HTR-8/SVneo (cell line): Measurements from ENCODE around the gene PBX4.
A peak's percentile ranks its signal among the peaks of the same experiment; 100 is the strongest.

ENCODE experiments used
- DNase-seq: peaks from one replicate; pipeline ENCODE4 v3.0.0; 2011; ENCODE audit warnings: low spot score, mixed read lengths; ENCODE audit not compliant: insufficient read length
- FAIRE-seq: peaks from 2 replicates; lab custom pipeline; 2011; peaks lifted over from hg19 to GRCh38; lab: Jason Lieb, UNC

PBX4 gene

DNA sequence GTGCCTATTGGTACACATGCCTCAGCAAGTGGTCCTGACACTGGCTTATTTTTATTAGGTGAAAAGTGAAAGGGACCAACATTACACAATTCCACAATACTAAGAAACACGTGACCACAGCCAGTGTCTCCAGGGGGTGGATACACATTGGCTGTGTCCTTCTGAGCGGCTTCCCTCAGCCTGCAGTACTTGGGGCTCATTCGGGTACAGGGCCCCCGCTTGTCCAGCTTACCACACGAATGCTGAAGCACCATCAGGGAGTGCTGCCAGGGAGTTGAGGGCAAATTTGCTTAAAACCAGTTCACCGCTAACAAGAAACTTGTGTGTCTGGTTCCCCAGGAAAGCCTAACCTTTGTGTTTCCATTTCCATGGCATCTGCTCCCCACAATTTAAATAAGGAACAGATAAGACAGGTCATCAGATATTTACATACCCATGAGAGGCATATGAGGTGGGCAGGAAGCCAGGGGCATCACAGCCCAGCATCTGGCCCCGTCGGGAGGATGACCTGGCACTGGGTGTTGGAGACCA, 23.3 kb downstream of the PBX4 start:
- no peak for DNase-seq
- no peak for FAIRE-seq

- no peak for DNase-seq
Measured at GRCh38 chr19:19594381-19594780, 24.1 kb downstream of the PBX4 start.

GRCh38 chr19:19592690-19593089, 25.8 kb downstream of the PBX4 start:
- DNase-seq (no peak), FAIRE-seq (no peak)

More at GRCh38 chr19:19594381-19594780, 24.1 kb downstream of the PBX4 start:
- FAIRE-seq, result no peak

GRCh38 chr19:19591133-19591825, 27.2 kb downstream of the PBX4 start:
- DNase-seq, result peak; percentile 94
- FAIRE-seq, result peak; percentile 55

GRCh38 chr19:19588546-19588945, 29.9 kb downstream of the PBX4 start:
- FAIRE-seq (no peak), DNase-seq (no peak)

- FAIRE-seq (no peak), DNase-seq (no peak)
Measured at GRCh38 chr19:19587771-19588170, 30.7 kb downstream of the PBX4 start.

DNA sequence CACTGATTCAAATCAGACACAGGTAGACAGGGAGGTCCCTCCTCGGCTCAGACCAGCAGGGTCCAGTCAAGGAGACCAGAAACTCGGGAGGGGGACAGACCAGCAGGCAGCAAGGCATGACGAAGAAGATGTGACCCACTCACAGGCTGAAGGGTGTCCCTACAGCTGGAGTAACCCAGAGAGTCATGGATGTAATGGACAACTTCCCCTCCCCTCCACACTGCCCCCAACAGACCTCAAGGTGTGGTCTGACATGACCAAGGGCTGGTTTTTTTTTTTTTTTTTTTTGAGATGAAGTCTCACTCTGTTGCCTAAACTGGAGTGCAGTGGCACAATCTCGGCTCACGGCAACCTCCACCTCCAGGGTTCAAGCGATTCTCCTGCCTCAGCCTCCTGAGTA, 34.1 kb downstream of the PBX4 start:
- DNase-seq, result no peak
- FAIRE-seq, result no peak

- DNase-seq (no peak), FAIRE-seq (no peak)
Measured at GRCh38 chr19:19582471-19582870, 36.0 kb downstream of the PBX4 start.

DNA sequence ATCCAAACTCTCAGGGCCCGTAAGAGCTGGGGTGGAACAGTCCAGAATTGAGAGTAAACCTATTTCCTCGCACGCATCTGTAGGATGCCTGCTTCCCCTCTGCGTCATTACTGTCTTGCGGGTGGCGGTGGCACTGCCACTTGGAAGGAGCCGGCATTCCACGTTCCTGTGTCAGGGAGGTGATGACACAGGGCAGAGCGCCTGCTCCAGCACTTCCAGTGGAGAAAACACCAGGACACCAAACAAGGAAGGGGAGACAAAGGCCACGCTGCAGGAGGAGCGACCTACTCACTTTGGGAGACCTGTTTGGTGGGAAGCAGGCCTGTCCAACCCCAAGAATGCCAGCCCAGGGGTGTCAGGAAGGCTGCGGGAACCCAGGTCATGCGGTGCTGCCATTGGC, 37.1 kb downstream of the PBX4 start:
- FAIRE-seq (no peak), DNase-seq (no peak)

GRCh38 chr19:19580418-19580817, 38.1 kb downstream of the PBX4 start:
- no peak for FAIRE-seq

GRCh38 chr19:19579533-19580361, 38.7 kb downstream of the PBX4 start:
- DNase-seq (no peak), FAIRE-seq (no peak)

More at GRCh38 chr19:19580418-19580817, 38.1 kb downstream of the PBX4 start:
- no peak for DNase-seq

GRCh38 chr19:19578252-19578651, 40.2 kb downstream of the PBX4 start:
- FAIRE-seq (no peak), DNase-seq (no peak)

DNA sequence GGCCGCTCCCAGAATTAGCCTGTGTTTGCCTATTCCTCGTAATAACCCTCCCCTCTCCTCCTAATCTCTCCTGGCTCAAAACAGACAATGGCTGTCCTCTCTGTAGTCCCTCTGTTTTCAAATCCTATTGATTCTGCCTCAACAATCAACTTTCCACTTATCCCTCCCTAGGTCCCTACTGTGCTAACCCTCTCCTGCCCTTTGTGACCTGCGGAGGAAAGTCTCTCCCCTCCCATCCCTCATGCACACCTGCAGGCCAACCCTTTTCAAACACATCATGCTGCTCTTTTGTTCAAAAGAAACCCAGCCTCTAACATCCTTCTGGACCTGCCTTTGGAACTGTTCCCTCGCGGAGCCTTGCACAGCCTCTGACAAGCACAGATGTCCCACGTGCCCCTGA, 43.1 kb downstream of the PBX4 start:
- no peak for DNase-seq

GRCh38 chr19:19571071-19571786, 47.3 kb downstream of the PBX4 start:
- no peak for DNase-seq
- FAIRE-seq, result no peak

More for the DNA sequence above, 43.1 kb downstream of the PBX4 start:
- FAIRE-seq, result no peak

DNA sequence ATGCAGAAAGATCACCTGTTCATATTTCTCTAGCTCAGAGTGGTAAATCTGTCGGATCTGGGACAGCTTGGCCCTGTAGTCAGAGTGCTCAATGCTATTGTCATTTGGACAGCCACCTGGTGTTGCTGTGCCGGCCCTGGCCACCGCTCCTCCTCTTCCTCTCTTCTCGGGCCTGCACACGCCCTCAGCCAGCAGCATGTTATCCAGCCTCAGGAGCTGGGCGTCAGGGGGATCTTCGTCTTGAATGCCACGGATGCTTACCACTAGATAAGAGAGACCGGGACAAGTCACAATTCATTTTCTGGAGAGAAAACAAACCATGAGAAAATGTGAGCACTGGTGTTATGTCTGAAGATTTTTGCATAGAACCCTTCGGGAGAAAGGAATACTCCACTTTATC, 47.9 kb downstream of the PBX4 start:
- DNase-seq, result no peak
- no peak for FAIRE-seq

DNA sequence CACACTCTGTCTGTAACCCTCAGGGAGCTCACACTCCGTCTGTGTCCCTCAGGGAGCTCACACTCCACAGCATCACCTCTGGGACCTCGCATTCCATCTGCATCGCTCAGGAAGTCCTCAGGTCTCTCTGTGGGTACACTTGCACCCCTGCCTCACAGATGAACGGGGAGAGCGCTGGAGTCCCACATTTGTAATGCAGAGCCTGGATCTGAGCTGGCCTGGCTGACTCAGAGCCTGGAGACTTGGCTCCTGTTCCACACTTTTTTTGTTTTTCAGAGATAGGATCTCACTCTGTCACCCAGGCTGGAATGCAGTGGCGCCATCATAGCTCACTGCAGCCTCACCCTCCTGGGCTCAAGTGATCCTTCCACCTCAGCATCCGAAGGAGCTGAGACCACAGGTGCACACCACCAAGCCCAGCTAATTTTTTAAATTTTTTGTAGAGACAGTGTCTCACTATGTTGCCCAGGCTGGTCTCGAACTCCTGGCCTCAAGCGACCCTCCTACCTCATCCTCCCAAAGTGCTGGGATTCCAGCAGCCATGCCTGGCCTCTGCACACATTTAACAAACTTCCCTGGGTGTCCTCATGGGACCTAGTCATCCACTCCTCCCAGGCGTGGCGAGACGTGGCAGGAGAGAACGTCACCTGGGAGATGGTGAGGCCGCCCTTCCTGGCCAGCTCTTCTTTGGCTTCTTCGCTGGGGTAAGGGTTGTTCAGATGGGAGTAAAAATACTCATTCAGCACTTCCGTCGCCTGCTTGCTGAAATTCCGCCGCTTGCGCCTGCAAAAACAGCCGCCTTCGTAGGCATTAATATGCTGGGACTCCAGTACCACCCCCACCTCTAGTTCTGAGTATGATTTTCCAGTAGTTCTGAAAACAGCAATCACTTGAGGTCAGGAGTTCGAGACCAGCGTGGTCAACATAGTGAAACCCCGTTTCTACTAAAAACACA, 49.4 kb downstream of the PBX4 start:
- FAIRE-seq (no peak), DNase-seq (no peak)

GRCh38 chr19:19567391-19567790, 51.1 kb downstream of the PBX4 start:
- FAIRE-seq (peak; percentile 52), DNase-seq (no peak)

DNA sequence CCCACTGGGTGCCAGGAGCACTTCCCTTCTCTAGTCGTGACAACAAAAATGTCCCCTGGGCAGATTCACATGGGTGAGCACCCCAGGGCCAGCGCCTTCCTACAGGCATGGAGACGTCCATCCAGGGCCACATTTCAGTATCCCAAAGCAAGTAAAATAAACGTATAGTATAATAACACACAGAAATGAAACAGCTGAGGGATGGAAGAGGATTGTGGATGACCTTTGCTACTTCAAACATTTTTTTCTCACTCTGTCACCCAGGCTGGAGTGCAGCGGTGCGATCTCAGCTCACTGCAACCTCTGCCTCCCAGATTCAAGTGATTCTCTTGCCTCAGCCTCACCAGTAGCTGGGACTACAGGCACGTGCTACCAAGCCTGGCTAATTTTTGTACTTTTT, 52.2 kb downstream of the PBX4 start:
- FAIRE-seq, result no peak
- no peak for DNase-seq

GRCh38 chr19:19563348-19563848, 55.1 kb downstream of the PBX4 start:
- FAIRE-seq, result no peak
- DNase-seq, result no peak
